Measurements from ENCODE around the gene SULT1C4. TPM values are rescaled to one million over a fixed set of nuclear protein-coding genes. Genes with fewer than 3 reads are reported as not detected.

Gene SULT1C4
- total RNA-seq, 1 experiment from 2014 or later = 0.96 TPM

GRCh38 chr2:108423067-108423466 lies 45.3 kb downstream of the SULT1C4 start:
- H2BK20ac ChIP-seq (ENCODE audit: low read depth, low read length, poor library complexity, severe bottlenecking) = no peak overlapping the region
- H3K23ac ChIP-seq (ENCODE audit: insufficient read length, low read depth, low read length) = no peak overlapping the region
- no peak overlapping the region for H3K4ac ChIP-seq (ENCODE audit: low read depth, low read length)
- H3K79me2 ChIP-seq (ENCODE audit: insufficient read depth, low read length) = no peaks in the 10 kb centered on the region
- Mint-ChIP-seq H3K27ac (no peak overlapping the region), H3K4me1 (no peaks in the 10 kb centered on the region), H3K9me3 (no peaks in the 10 kb centered on the region), H3K27me3 (ENCODE audit: low read depth) (no peaks in the 10 kb centered on the region), H3K4me3 (no peak overlapping the region), H3K36me3 (ENCODE audit: insufficient read depth in 1 of 3, low read depth in 3 of 3) (no peaks in the 10 kb centered on the region)
- no peak overlapping the region for H4K8ac ChIP-seq (replicated peaks; ENCODE audit: insufficient read length, low read depth, low read length)
- H2BK15ac ChIP-seq (ENCODE audit: low read depth, low read length) = no peak overlapping the region
- H3K14ac ChIP-seq (ENCODE audit: insufficient read depth, low read length) = no peak overlapping the region
- H3K23me2 ChIP-seq (ENCODE audit: insufficient read length, low read depth, low read length, poor library complexity, severe bottlenecking) = no peaks in the 10 kb centered on the region
- no peak overlapping the region for H2AFZ ChIP-seq (ENCODE audit: low read length)
- H3K9me3 ChIP-seq (ENCODE audit: control insufficient read depth, low read depth, low read length) = no peaks in the 10 kb centered on the region
- H2AK5ac ChIP-seq (ENCODE audit: insufficient read length, low read length) = no peak overlapping the region
- H4K20me1 ChIP-seq (ENCODE audit: control insufficient read depth, insufficient read depth, insufficient read length) = no peaks in the 10 kb centered on the region
- no peak overlapping the region for H3T11ph ChIP-seq (ENCODE audit: low read length)
- no peaks in the 10 kb centered on the region for H3K4me1 ChIP-seq (ENCODE audit: insufficient read depth, low read length)
- H2BK5ac ChIP-seq (ENCODE audit: insufficient read length, low read length) = no peak overlapping the region
- no peaks in the 10 kb centered on the region for H3K79me1 ChIP-seq (ENCODE audit: insufficient read depth, low read depth, low read length, poor library complexity, severe bottlenecking)
- H3K56ac ChIP-seq (ENCODE audit: insufficient read length, low read depth, low read length) = no peak overlapping the region
- no peaks in the 10 kb centered on the region for H3K27me3 ChIP-seq (ENCODE audit: insufficient read depth, low read length)
- H3K4me2 ChIP-seq (ENCODE audit: insufficient read depth, insufficient read length, low read length) = no peak overlapping the region
- H4K5ac ChIP-seq (ENCODE audit: insufficient read length, low read depth, low read length) = no peak overlapping the region
- no peak overlapping the region for H2BK120ac ChIP-seq (ENCODE audit: low read depth, low read length, poor library complexity, severe bottlenecking)
- no peak overlapping the region for H4K91ac ChIP-seq (ENCODE audit: insufficient read length, low read depth, low read length)
- no CpG with 5 or more reads among the region's 1 CpG for WGBS (ENCODE audit: extremely low coverage, insufficient read length, low lambda C conversion rate)
- no peak overlapping the region for H3K9ac ChIP-seq (ENCODE audit: extremely low read depth, insufficient read length, low read length)
- no peak overlapping the region for H3K27ac ChIP-seq (ENCODE audit: insufficient read length, low read depth, low read length)
- no peak for DNase-seq
- H3K18ac ChIP-seq (ENCODE audit: insufficient read length, low read depth, low read length) = no peak overlapping the region
- no peak overlapping the region for H2BK12ac ChIP-seq (ENCODE audit: insufficient read length, low read depth, low read length)
- no peak for TF ChIP-seq CTCF (conservative IDR thresholded peaks at IDR 0.05)

Data from H9 (cell line).